Type B pancreatic cell (in vitro differentiated cells): ENCODE measurements around the gene FAF1. TPM values are rescaled to one million over a fixed set of nuclear protein-coding genes. Genes with fewer than 3 reads are reported as not detected.

Experiments
- DNase-seq: peaks from one replicate; pipeline ENCODE4 v3.0.0; 2021; ENCODE audit warnings: mixed read lengths; ENCODE audit not compliant: unreplicated experiment; ENCODE audit errors: extremely low spot score
- H3K27ac Mint-ChIP-seq: 2 replicates; pipeline ENCODE4 v1.8.0; 2021; ENCODE audit warnings: mild to moderate bottlenecking, mixed read lengths
- H3K27me3 Mint-ChIP-seq: 2 replicates; pipeline ENCODE4 v1.8.0; 2021; ENCODE audit warnings: mixed read lengths
- H3K36me3 Mint-ChIP-seq: 2 replicates; pipeline ENCODE4 v1.8.0; 2021; ENCODE audit warnings: mixed read lengths
- H3K4me1 Mint-ChIP-seq: one replicate; pipeline ENCODE4 v1.8.0; 2021; ENCODE audit warnings: mixed read lengths; ENCODE audit not compliant: unreplicated experiment
- H3K4me3 Mint-ChIP-seq: 2 replicates; pipeline ENCODE4 v1.8.0; 2021; ENCODE audit warnings: mild to moderate bottlenecking, mixed read lengths
- H3K9me3 Mint-ChIP-seq: 2 replicates; pipeline ENCODE4 v1.8.0; 2021; ENCODE audit warnings: mixed read lengths
- total RNA-seq: library from RNA; stranded (reverse); gene quantifications from 2 replicates; pipeline ENCODE4 v1.2.1, GENCODE V29; 2021; ENCODE audit warnings: low replicate concordance
- TF ChIP-seq, protein P1 (sequence below): fragments of 200-600 bp; sonication (generic); conservative IDR thresholded peaks from 2 replicates; pipeline ENCODE4 v1.5.0; 2021; ENCODE audit warnings: antibody characterized with exemption, mild to moderate bottlenecking

Gene FAF1
- total RNA-seq, 1 donor from 2014 or later: 49.9 TPM

DNA sequence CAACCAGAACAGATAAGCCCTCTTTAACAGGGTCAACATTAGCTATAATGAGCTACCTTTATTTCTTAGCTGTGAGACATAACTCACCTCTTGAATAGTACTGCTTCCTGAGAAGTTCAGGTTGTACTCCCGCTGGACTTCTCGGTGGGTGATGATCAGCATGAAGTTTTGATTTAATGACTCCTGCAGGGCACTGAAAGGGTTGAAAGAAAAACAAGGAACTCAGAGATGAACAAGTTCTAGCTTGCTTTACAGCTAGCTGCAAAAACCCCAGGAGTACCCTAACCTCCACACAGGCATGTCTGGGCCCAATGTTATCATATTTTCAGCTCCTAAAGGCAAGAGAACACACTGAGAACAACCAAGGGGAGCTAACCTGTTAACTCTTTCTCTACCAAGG, 254.4 kb downstream of the FAF1 start:
- TF ChIP-seq, protein P1, sequence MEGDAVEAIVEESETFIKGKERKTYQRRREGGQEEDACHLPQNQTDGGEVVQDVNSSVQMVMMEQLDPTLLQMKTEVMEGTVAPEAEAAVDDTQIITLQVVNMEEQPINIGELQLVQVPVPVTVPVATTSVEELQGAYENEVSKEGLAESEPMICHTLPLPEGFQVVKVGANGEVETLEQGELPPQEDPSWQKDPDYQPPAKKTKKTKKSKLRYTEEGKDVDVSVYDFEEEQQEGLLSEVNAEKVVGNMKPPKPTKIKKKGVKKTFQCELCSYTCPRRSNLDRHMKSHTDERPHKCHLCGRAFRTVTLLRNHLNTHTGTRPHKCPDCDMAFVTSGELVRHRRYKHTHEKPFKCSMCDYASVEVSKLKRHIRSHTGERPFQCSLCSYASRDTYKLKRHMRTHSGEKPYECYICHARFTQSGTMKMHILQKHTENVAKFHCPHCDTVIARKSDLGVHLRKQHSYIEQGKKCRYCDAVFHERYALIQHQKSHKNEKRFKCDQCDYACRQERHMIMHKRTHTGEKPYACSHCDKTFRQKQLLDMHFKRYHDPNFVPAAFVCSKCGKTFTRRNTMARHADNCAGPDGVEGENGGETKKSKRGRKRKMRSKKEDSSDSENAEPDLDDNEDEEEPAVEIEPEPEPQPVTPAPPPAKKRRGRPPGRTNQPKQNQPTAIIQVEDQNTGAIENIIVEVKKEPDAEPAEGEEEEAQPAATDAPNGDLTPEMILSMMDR: no peak
- no peak overlapping the region for H3K4me3 Mint-ChIP-seq
- H3K27ac Mint-ChIP-seq: no peak overlapping the region
- DNase-seq: no peak
- no peaks in the 10 kb centered on the region for H3K36me3 Mint-ChIP-seq
- peaks cover 13% of the 10 kb centered on the region for H3K4me1 Mint-ChIP-seq
- no peaks in the 10 kb centered on the region for H3K9me3 Mint-ChIP-seq
- H3K27me3 Mint-ChIP-seq: no peaks in the 10 kb centered on the region

DNA sequence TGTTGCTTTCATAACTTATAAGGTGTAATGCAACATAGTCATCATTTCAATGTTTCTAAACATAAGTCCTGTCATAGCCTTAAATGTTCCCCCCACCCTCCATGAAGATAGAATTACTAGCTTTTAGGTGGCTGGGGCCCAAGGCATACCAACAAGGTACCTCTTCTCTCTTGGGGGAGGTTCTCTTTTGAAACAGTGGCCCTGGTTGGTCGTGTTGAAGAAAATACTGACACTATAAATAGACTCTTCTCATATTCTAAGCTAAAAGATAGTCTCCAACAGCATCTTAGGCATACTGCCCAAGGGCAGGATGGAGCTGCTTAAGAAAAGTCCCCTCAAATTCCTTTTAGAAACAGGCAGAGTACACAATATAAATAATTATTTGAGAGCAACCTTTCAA, 255.0 kb downstream of the FAF1 start:
- no peak overlapping the region for H3K27ac Mint-ChIP-seq
- peaks cover 16% of the 10 kb centered on the region for H3K4me1 Mint-ChIP-seq
- no peaks in the 10 kb centered on the region for H3K27me3 Mint-ChIP-seq
- H3K9me3 Mint-ChIP-seq: no peaks in the 10 kb centered on the region
- no peak for DNase-seq
- H3K4me3 Mint-ChIP-seq: no peak overlapping the region
- TF ChIP-seq, protein P1: no peak
- H3K36me3 Mint-ChIP-seq: no peaks in the 10 kb centered on the region

DNA sequence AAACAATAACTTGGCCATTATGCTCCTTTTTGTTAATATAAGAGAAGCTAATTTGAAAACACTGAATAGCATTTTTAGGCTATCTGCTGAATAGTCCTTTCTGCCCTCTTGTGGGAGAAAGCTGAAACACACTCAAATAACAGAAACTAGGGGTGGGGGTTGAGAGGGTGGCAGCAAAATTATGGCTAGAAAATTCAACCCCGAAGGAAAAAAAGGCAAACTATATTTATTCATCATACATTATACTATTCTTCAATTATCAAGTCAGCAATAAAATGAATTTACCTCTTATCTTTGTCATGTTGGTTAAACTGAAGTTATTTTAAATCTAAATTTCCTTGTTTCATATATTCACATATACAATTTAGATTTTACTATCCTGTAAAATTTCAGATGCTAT, 255.9 kb downstream of the FAF1 start:
- DNase-seq: no peak
- TF ChIP-seq, protein P1: peak; percentile 88
- Mint-ChIP-seq H3K27me3 (no peaks in the 10 kb centered on the region), H3K4me3 (no peak overlapping the region), H3K4me1 (peaks cover 19% of the 10 kb centered on the region), H3K36me3 (no peaks in the 10 kb centered on the region), H3K27ac (no peak overlapping the region), H3K9me3 (no peaks in the 10 kb centered on the region)

DNA sequence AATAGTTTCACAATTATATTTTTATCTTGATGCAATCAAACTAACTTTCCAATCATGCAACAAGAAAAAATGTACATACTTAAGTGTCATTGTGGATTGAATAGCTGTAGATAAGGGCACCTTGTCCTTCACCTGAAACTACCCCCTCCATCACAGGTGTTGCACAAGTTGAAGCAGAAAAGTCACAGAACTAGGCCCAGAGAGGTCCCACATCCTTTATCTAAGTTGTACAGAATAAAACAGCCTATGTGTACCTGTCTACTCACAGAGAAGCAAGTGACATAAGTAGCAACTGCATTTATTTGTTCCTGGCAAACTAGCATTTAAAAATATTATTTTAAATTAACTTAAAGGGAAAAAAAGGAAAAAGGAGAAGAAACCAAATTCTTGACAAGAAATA, 256.8 kb downstream of the FAF1 start:
- no peaks in the 10 kb centered on the region for H3K36me3 Mint-ChIP-seq
- no peaks in the 10 kb centered on the region for H3K27me3 Mint-ChIP-seq
- no peaks in the 10 kb centered on the region for H3K9me3 Mint-ChIP-seq
- no peak overlapping the region for H3K27ac Mint-ChIP-seq
- no peak for DNase-seq
- TF ChIP-seq, protein P1: no peak
- peaks cover 13% of the 10 kb centered on the region for H3K4me1 Mint-ChIP-seq
- H3K4me3 Mint-ChIP-seq: no peak overlapping the region

DNA sequence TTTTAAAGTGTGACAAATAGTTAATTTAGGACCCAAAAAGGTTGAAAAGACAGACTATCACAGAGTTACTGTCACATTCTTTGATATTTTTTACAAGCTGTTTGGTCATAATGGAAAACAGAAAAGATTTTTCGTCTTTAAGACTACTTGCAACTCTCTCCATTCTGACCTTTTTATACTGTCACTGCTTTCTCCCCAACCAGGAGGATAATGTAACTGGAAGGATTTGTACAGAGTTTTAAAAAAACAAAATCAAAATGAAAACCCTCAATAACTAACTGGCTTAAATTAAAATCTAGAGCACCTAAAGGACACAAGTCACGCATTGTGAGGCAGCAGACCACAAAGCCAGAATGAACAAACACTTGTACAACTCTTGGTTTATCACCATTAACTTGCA, 257.7 kb downstream of the FAF1 start:
- Mint-ChIP-seq H3K27ac (no peak overlapping the region), H3K4me1 (peaks cover 11% of the 10 kb centered on the region), H3K9me3 (no peaks in the 10 kb centered on the region), H3K36me3 (no peaks in the 10 kb centered on the region), H3K27me3 (no peaks in the 10 kb centered on the region), H3K4me3 (no peak overlapping the region)
- no peak for DNase-seq
- TF ChIP-seq, protein P1: no peak

DNA sequence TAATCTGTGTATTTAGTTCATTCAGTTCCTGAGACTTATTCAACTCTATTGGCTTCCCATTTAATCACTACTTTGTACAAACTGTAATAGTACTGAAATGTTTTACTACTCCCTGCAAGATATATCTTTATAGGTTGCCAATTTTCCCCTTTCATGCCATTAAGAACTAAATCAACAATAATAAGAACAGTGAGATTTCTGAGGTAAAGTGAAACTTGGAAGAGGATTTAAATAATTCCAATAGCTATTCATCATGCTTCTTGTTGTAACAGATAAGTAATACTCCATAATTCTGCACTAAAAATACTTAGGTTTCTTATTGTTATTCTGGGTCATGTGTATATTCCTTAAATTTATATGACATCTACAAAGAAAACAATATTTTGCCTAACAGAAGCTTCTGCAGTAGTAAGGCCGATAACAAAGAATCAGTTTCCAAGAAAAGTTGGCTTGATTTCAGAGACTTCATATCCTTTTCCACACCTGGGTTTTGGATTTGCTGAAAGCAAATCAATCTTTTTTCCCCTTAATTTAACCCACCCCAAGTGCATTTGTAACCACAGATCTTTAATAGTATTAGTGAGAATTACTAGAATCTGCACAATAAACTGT, 258.3 kb downstream of the FAF1 start:
- TF ChIP-seq, protein P1: no peak
- Mint-ChIP-seq H3K36me3 (no peaks in the 10 kb centered on the region), H3K27ac (no peak overlapping the region), H3K4me3 (no peak overlapping the region), H3K4me1 (peaks cover 11% of the 10 kb centered on the region), H3K9me3 (no peaks in the 10 kb centered on the region), H3K27me3 (no peaks in the 10 kb centered on the region)
- DNase-seq: no peak
